Neural progenitor cell (in vitro differentiated cells): ENCODE results near the gene SLC25A44. TPM values are rescaled to one million over a fixed set of nuclear protein-coding genes. Genes with fewer than 3 reads are reported as not detected.

ENCODE experiments used
- DNase-seq: peaks from one replicate; pipeline ENCODE4 v3.0.0-alpha.2; 2016; ENCODE audit warnings: low spot score
- H2AFZ ChIP-seq: fragments of 200-600 bp; sonication (generic); replicated peaks from 2 replicates; pipeline ENCODE4 v1.6.1; 2016; ENCODE audit warnings: antibody characterized with exemption
- H3F3A ChIP-seq: fragments of 200-600 bp; sonication (generic); 2 replicates; pipeline ENCODE4 v1.6.1; 2016; ENCODE audit warnings: antibody characterized with exemption, low read depth
- H3K27ac ChIP-seq: fragments of 200-600 bp; sonication (generic); 2 replicates; pipeline ENCODE4 v1.5.1; 2016; ENCODE audit warnings: mild to moderate bottlenecking
- H3K27me3 ChIP-seq: fragments of 200-600 bp; sonication (generic); 2 replicates; pipeline ENCODE4 v1.6.1; 2016; ENCODE audit warnings: mild to moderate bottlenecking, moderate library complexity
- H3K36me3 ChIP-seq: fragments of 200-600 bp; sonication (generic); 2 replicates; pipeline ENCODE4 v1.5.1; 2016
- H3K4me1 ChIP-seq: fragments of 200-600 bp; sonication (generic); 2 replicates; pipeline ENCODE4 v1.6.1; 2016; ENCODE audit warnings: mixed run types
- H3K4me2 ChIP-seq: fragments of 200-600 bp; sonication (generic); 2 replicates; pipeline ENCODE4 v1.6.1; 2016
- H3K4me3 ChIP-seq: fragments of 200-600 bp; sonication (generic); 2 replicates; pipeline ENCODE4 v1.5.1; 2016
- H3K79me2 ChIP-seq: fragments of 200-600 bp; sonication (generic); 2 replicates; pipeline ENCODE4 v1.6.1; 2016; ENCODE audit warnings: low read depth
- H3K9ac ChIP-seq: fragments of 200-600 bp; sonication (generic); 2 replicates; pipeline ENCODE4 v1.6.1; 2016
- H3K9me3 ChIP-seq: fragments of 200-600 bp; sonication (generic); 2 replicates; pipeline ENCODE4 v1.5.1; 2016; ENCODE audit warnings: low read depth
- H4K20me1 ChIP-seq: fragments of 200-600 bp; sonication (generic); 2 replicates; pipeline ENCODE4 v1.6.1; 2016; ENCODE audit warnings: low read depth
- H3K27ac Mint-ChIP-seq: 3 replicates; pipeline ENCODE4 v1.8.0; 2021; ENCODE audit warnings: mixed read lengths
- H3K27me3 Mint-ChIP-seq: 2 replicates; pipeline ENCODE4 v1.8.0; 2022; ENCODE audit warnings: low read depth, mild to moderate bottlenecking, inconsistent platforms, moderate library complexity, mixed read lengths; ENCODE audit not compliant: insufficient read depth
- H3K36me3 Mint-ChIP-seq: 3 replicates; pipeline ENCODE4 v1.8.0; 2021; ENCODE audit warnings: mixed read lengths
- H3K4me1 Mint-ChIP-seq: 3 replicates; pipeline ENCODE4 v1.8.0; 2021; ENCODE audit warnings: mixed read lengths
- H3K4me3 Mint-ChIP-seq: 3 replicates; pipeline ENCODE4 v1.8.0; 2021; ENCODE audit warnings: mild to moderate bottlenecking, moderate library complexity, mixed read lengths
- H3K9me3 Mint-ChIP-seq: 3 replicates; pipeline ENCODE4 v1.8.0; 2020; ENCODE audit warnings: mixed read lengths
- CTCF ChIP-seq: fragments of 200-600 bp; sonication (generic); IDR thresholded peaks from 2 replicates; pipeline ENCODE4 v1.5.1; 2017; ENCODE audit warnings: antibody characterized with exemption, mild to moderate bottlenecking
- EZH2 ChIP-seq: fragments of 200-600 bp; sonication (generic); IDR thresholded peaks from 2 replicates; pipeline ENCODE4 v1.6.1; 2017; ENCODE audit warnings: antibody characterized with exemption, mild to moderate bottlenecking, moderate library complexity
- EZH2phosphoT487 ChIP-seq: fragments of 200-600 bp; sonication (generic); IDR thresholded peaks from 2 replicates; pipeline ENCODE4 v1.6.1; 2017; ENCODE audit warnings: antibody characterized with exemption
- total RNA-seq: library from RNA; depleted of rRNA; stranded (reverse); fragments of >200 nt; gene quantifications from 2 replicates; pipeline ENCODE4 v1.2.3, GENCODE V29; 2015; ENCODE audit warnings: low replicate concordance

SLC25A44 gene
- total RNA-seq, 1 donor from 2014 or later = 4.6 TPM

GRCh38 chr1:156249593-156249992 is 55.7 kb downstream of the SLC25A44 start:
- Histone ChIP-seq H4K20me1 (peaks cover 4% of the 10 kb centered on the region), H3K27ac (peak overlapping the region; percentile 13), H3K9me3 (no peaks in the 10 kb centered on the region), H3F3A (peaks cover 19% of the 10 kb centered on the region), H3K9ac (no peak overlapping the region), H3K4me3 (no peak overlapping the region), H2AFZ (no peak overlapping the region), H3K36me3 (no peaks in the 10 kb centered on the region), H3K4me2 (no peak overlapping the region), H3K79me2 (no peaks in the 10 kb centered on the region), H3K4me1 (peaks cover 6% of the 10 kb centered on the region), H3K27me3 (no peaks in the 10 kb centered on the region)
- DNase-seq = no peak
- TF ChIP-seq EZH2phosphoT487 (no peak), CTCF (no peak), EZH2 (no peak)
- peaks cover 5% of the 10 kb centered on the region for H3K4me1 Mint-ChIP-seq
- H3K36me3 Mint-ChIP-seq = peaks cover 13% of the 10 kb centered on the region
- no peak overlapping the region for H3K27ac Mint-ChIP-seq
- H3K4me3 Mint-ChIP-seq = no peak overlapping the region
- H3K9me3 Mint-ChIP-seq = no peaks in the 10 kb centered on the region
- H3K27me3 Mint-ChIP-seq = peaks cover 7% of the 10 kb centered on the region

- Mint-ChIP-seq H3K4me3 (no peak overlapping the region), H3K27ac (no peak overlapping the region), H3K9me3 (no peaks in the 10 kb centered on the region), H3K36me3 (peaks cover 19% of the 10 kb centered on the region), H3K4me1 (peaks cover 5% of the 10 kb centered on the region), H3K27me3 (peaks cover 4% of the 10 kb centered on the region)
- Histone ChIP-seq H3K79me2 (no peaks in the 10 kb centered on the region), H3K27ac (no peak overlapping the region), H3F3A (peaks cover 19% of the 10 kb centered on the region), H3K4me3 (no peak overlapping the region), H2AFZ (no peak overlapping the region), H3K36me3 (no peaks in the 10 kb centered on the region), H3K27me3 (no peaks in the 10 kb centered on the region), H3K9ac (no peak overlapping the region), H3K4me2 (no peak overlapping the region), H4K20me1 (peaks cover 4% of the 10 kb centered on the region), H3K4me1 (peaks cover 6% of the 10 kb centered on the region), H3K9me3 (no peaks in the 10 kb centered on the region)
- no peak for TF ChIP-seq EZH2
- no peak for TF ChIP-seq EZH2phosphoT487
- TF ChIP-seq CTCF = no peak
- no peak for DNase-seq
These were observed 57.6 kb downstream of the SLC25A44 start for GRCh38 chr1:156251527-156251926.

- Mint-ChIP-seq H3K27me3 (peaks cover 2% of the 10 kb centered on the region), H3K27ac (no peak overlapping the region), H3K4me3 (no peak overlapping the region), H3K4me1 (no peaks in the 10 kb centered on the region), H3K36me3 (peaks cover 22% of the 10 kb centered on the region), H3K9me3 (no peaks in the 10 kb centered on the region)
- peaks cover 4% of the 10 kb centered on the region for H4K20me1 ChIP-seq
- no peaks in the 10 kb centered on the region for H3K79me2 ChIP-seq
- no peaks in the 10 kb centered on the region for H3K4me1 ChIP-seq
- H3K4me2 ChIP-seq = no peak overlapping the region
- no peak overlapping the region for H2AFZ ChIP-seq
- no peaks in the 10 kb centered on the region for H3K9me3 ChIP-seq
- H3F3A ChIP-seq = peaks cover 6% of the 10 kb centered on the region
- H3K4me3 ChIP-seq = no peak overlapping the region
- no peak overlapping the region for H3K27ac ChIP-seq
- TF ChIP-seq EZH2phosphoT487 = no peak
- no peak for TF ChIP-seq CTCF
- TF ChIP-seq EZH2 = no peak
- no peaks in the 10 kb centered on the region for H3K36me3 ChIP-seq
- DNase-seq = no peak
- no peaks in the 10 kb centered on the region for H3K27me3 ChIP-seq
- no peak overlapping the region for H3K9ac ChIP-seq
These were observed 59.7 kb downstream of the SLC25A44 start for GRCh38 chr1:156253634-156254033.
